Loucy (cell line): Measurements from ENCODE around the gene GLDC.
"Not testable (repeated sequence)": the region's sequence is repeated elsewhere in the genome, so short reads cannot be mapped to it uniquely, and the experiment has no call there.

Experiments
- H2AFZ ChIP-seq: fragments of 200-600 bp; sonication (generic); 2 replicates; pipeline ENCODE4 v1.6.0; 2016; ENCODE audit warnings: antibody characterized with exemption, mild to moderate bottlenecking, low read length, moderate library complexity
- H3F3A ChIP-seq: fragments of 200-600 bp; 2 replicates; pipeline ENCODE4 v1.6.0; 2016; ENCODE audit warnings: antibody characterized with exemption, low read depth, mild to moderate bottlenecking
- H3K27me3 ChIP-seq: fragments of 200-600 bp; sonication (generic); 2 replicates; pipeline ENCODE4 v1.6.1; 2014; ENCODE audit warnings: low read length, mild to moderate bottlenecking; ENCODE audit not compliant: insufficient read depth, poor library complexity, severe bottlenecking
- H3K36me3 ChIP-seq: fragments of 200-600 bp; sonication (generic); 2 replicates; pipeline ENCODE4 v1.6.1; 2016; ENCODE audit warnings: low read length; ENCODE audit not compliant: insufficient read depth
- H3K4me1 ChIP-seq: fragments of 200-600 bp; sonication (generic); 2 replicates; pipeline ENCODE4 v1.5.1; 2014; ENCODE audit warnings: low read length, mild to moderate bottlenecking; ENCODE audit not compliant: insufficient read depth, poor library complexity, severe bottlenecking
- H3K4me2 ChIP-seq: fragments of 200-600 bp; sonication (generic); 2 replicates; pipeline ENCODE4 v1.6.0; 2014; ENCODE audit warnings: antibody characterized with exemption, low read length, low read depth, mild to moderate bottlenecking; ENCODE audit not compliant: poor library complexity, severe bottlenecking
- H3K4me3 ChIP-seq: fragments of 200-600 bp; sonication (generic); 2 replicates; pipeline ENCODE4 v1.5.1; 2014; ENCODE audit warnings: low read length, mild to moderate bottlenecking, mixed read lengths; ENCODE audit not compliant: poor library complexity, severe bottlenecking
- H3K79me2 ChIP-seq: fragments of 200-600 bp; sonication (generic); 2 replicates; pipeline ENCODE4 v1.6.1; 2014; ENCODE audit warnings: low read length; ENCODE audit not compliant: insufficient read depth
- H3K9ac ChIP-seq: fragments of 200-600 bp; sonication (generic); 2 replicates; pipeline ENCODE4 v1.6.0; 2014; ENCODE audit warnings: mild to moderate bottlenecking, low read depth, low read length, moderate library complexity; ENCODE audit not compliant: poor library complexity, severe bottlenecking
- H3K9me2 ChIP-seq: fragments of 200-600 bp; sonication (generic); replicated peaks from 2 replicates; pipeline ENCODE4 v1.6.1; 2016; ENCODE audit warnings: low read depth, low read length, mixed read lengths
- H3K9me3 ChIP-seq: fragments of 200-600 bp; sonication (generic); 2 replicates; pipeline ENCODE4 v1.6.1; 2014; ENCODE audit warnings: mild to moderate bottlenecking, antibody characterized with exemption, low read length, low read depth; ENCODE audit not compliant: insufficient read depth
- H4K20me1 ChIP-seq: fragments of 200-600 bp; sonication (generic); 2 replicates; pipeline ENCODE4 v1.6.0; 2014; ENCODE audit warnings: antibody characterized with exemption, low read length, mild to moderate bottlenecking; ENCODE audit not compliant: insufficient read depth, poor library complexity, severe bottlenecking
- CTCF ChIP-seq: fragments of 200-600 bp; sonication (generic); conservative IDR thresholded peaks from 2 replicates; pipeline ENCODE4 v1.5.1; 2014; ENCODE audit warnings: mild to moderate bottlenecking, antibody characterized with exemption, low read length
- EZH2phosphoT487 ChIP-seq: fragments of 200-600 bp; IDR thresholded peaks from 2 replicates; pipeline ENCODE4 v1.6.1; 2018; ENCODE audit warnings: antibody characterized with exemption, mild to moderate bottlenecking, moderate library complexity, borderline replicate concordance

The GLDC gene

GRCh38 chr9:6646293-6646636, 736 bp upstream of the GLDC start:
- Histone ChIP-seq H3K9ac (no peak overlapping the region), H3K4me3 (no peak overlapping the region), H3K9me2 (no peaks in the 10 kb centered on the region), H2AFZ (no peak overlapping the region), H3K4me1 (no peaks in the 10 kb centered on the region), H3K36me3 (no peaks in the 10 kb centered on the region), H3K9me3 (no peaks in the 10 kb centered on the region), H3K4me2 (no peak overlapping the region), H3K79me2 (no peaks in the 10 kb centered on the region), H3F3A (no peaks in the 10 kb centered on the region), H3K27me3 (no peaks in the 10 kb centered on the region), H4K20me1 (no peaks in the 10 kb centered on the region)
- TF ChIP-seq CTCF (no peak), EZH2phosphoT487 (no peak)

GRCh38 chr9:6645105-6645354, 499 bp downstream of the GLDC start:
- not testable (repeated sequence) for H3K4me3 ChIP-seq, H3K4me1 ChIP-seq, H3K27me3 ChIP-seq, H3F3A ChIP-seq, H3K9me2 ChIP-seq, H3K9me3 ChIP-seq, H2AFZ ChIP-seq, H3K9ac ChIP-seq, H3K36me3 ChIP-seq, H3K79me2 ChIP-seq, H4K20me1 ChIP-seq, H3K4me2 ChIP-seq

- H3K4me1 ChIP-seq: no peaks in the 10 kb centered on the region
- no peaks in the 10 kb centered on the region for H3K36me3 ChIP-seq
- H3K4me2 ChIP-seq: no peak overlapping the region
- H3K4me3 ChIP-seq: no peak overlapping the region
- H4K20me1 ChIP-seq: no peaks in the 10 kb centered on the region
- no peaks in the 10 kb centered on the region for H3K9me2 ChIP-seq
- no peaks in the 10 kb centered on the region for H3F3A ChIP-seq
- H3K9me3 ChIP-seq: no peaks in the 10 kb centered on the region
- no peak overlapping the region for H3K9ac ChIP-seq
- H3K79me2 ChIP-seq: no peaks in the 10 kb centered on the region
- H3K27me3 ChIP-seq: no peaks in the 10 kb centered on the region
- no peak for TF ChIP-seq CTCF
- H2AFZ ChIP-seq: no peak overlapping the region
These were observed 1.0 kb downstream of the GLDC start for GRCh38 chr9:6644346-6645104.

GRCh38 chr9:6641961-6642360, 3.6 kb downstream of the GLDC start:
- H3K9me3 ChIP-seq: no peaks in the 10 kb centered on the region
- H3K4me1 ChIP-seq: no peaks in the 10 kb centered on the region
- TF ChIP-seq EZH2phosphoT487 (no peak), CTCF (no peak)
- no peaks in the 10 kb centered on the region for H3K36me3 ChIP-seq
- H2AFZ ChIP-seq: no peak overlapping the region
- no peaks in the 10 kb centered on the region for H3K27me3 ChIP-seq
- H3K4me2 ChIP-seq: no peak overlapping the region
- no peaks in the 10 kb centered on the region for H3K79me2 ChIP-seq
- H3K9me2 ChIP-seq: no peaks in the 10 kb centered on the region
- no peaks in the 10 kb centered on the region for H3F3A ChIP-seq
- H3K9ac ChIP-seq: no peak overlapping the region
- no peak overlapping the region for H3K4me3 ChIP-seq
- no peaks in the 10 kb centered on the region for H4K20me1 ChIP-seq
